T-helper 2 cell treated with Interferon-gamma antibody and Interleukin-4, amounts not matched to agents 100 ng/mL and 5 ng/mL, for 36 hours (primary cell): ENCODE results near the gene RBMXL2. TPM values are rescaled to one million over a fixed set of nuclear protein-coding genes. Genes with fewer than 3 reads are reported as not detected.

ENCODE experiments used
- total RNA-seq: library from RNA; stranded (reverse); gene quantifications from 2 replicates; pipeline ENCODE4 v1.2.3, GENCODE V29; 2022

RBMXL2 gene
- total RNA-seq, 1 donor from 2014 or later, result 0.09 TPM

Other genes with a start within 250 kb of the RBMXL2 start
- not detected in 2 replicates for gene OR10A5, start 243.3 kb upstream of the RBMXL2 start, total RNA-seq
- gene OR10A2, start 225.9 kb upstream of the RBMXL2 start, total RNA-seq, result not detected in 2 replicates
- not detected in 2 replicates for gene OR10A4, start 212.4 kb upstream of the RBMXL2 start, total RNA-seq
- 0.27 TPM in 1 of 2 replicates, not detected in the other for gene OR2D2, start 196.5 kb upstream of the RBMXL2 start, total RNA-seq
- not detected in 2 replicates for gene OR2D3, start 168.0 kb upstream of the RBMXL2 start, total RNA-seq
- 3.3 and 3.4 TPM in 2 replicates for gene ZNF215, start 162.6 kb upstream of the RBMXL2 start, total RNA-seq
- not detected in 2 replicates for gene ZNF214, start 68.7 kb upstream of the RBMXL2 start, total RNA-seq
- gene NLRP14, start 68.5 kb upstream of the RBMXL2 start, total RNA-seq, result 0.11 and 0.39 TPM in 2 replicates
- gene SYT9, start 162.9 kb downstream of the RBMXL2 start, total RNA-seq, result not detected in 2 replicates